Hepatocyte (in vitro differentiated cells): ENCODE results near the gene PTGS1. TPM values are rescaled to one million over a fixed set of nuclear protein-coding genes. Genes with fewer than 3 reads are reported as not detected.
"Not testable (repeated sequence)": the region's sequence is repeated elsewhere in the genome, so short reads cannot be mapped to it uniquely, and the experiment has no call there.

ENCODE experiments used
- DNase-seq: peaks from one replicate; pipeline ENCODE4 v3.0.0-alpha.2; 2016; ENCODE audit warnings: low spot score
- H2AFZ ChIP-seq: fragments of 200-600 bp; sonication (generic); 2 replicates; pipeline ENCODE4 v1.6.0; 2016; ENCODE audit warnings: antibody characterized with exemption, mild to moderate bottlenecking
- H3K27ac ChIP-seq: fragments of 200-600 bp; sonication (generic); 2 replicates; pipeline ENCODE4 v1.5.1; 2016; ENCODE audit warnings: mild to moderate bottlenecking
- H3K27me3 ChIP-seq: fragments of 200-600 bp; sonication (generic); 2 replicates; pipeline ENCODE4 v1.6.1; 2016
- H3K36me3 ChIP-seq: fragments of 200-600 bp; sonication (generic); replicated peaks from 2 replicates; pipeline ENCODE4 v1.5.1; 2016; ENCODE audit warnings: low read depth; ENCODE audit not compliant: insufficient read depth
- H3K4me1 ChIP-seq: fragments of 200-600 bp; sonication (generic); 2 replicates; pipeline ENCODE4 v1.5.1; 2016; ENCODE audit warnings: mild to moderate bottlenecking, moderate library complexity; ENCODE audit not compliant: insufficient read depth
- H3K4me2 ChIP-seq: fragments of 200-600 bp; sonication (generic); 2 replicates; pipeline ENCODE4 v1.6.0; 2016
- H3K4me3 ChIP-seq: fragments of 200-600 bp; sonication (generic); 2 replicates; pipeline ENCODE4 v1.5.1; 2016; ENCODE audit warnings: mild to moderate bottlenecking
- H3K79me2 ChIP-seq: fragments of 200-600 bp; sonication (generic); 2 replicates; pipeline ENCODE4 v1.6.0; 2017; ENCODE audit warnings: mild to moderate bottlenecking
- H3K9me2 ChIP-seq: fragments of 200-600 bp; sonication (generic); replicated peaks from 2 replicates; pipeline ENCODE4 v1.6.0; 2017; ENCODE audit warnings: mild to moderate bottlenecking; ENCODE audit not compliant: insufficient read depth
- H3K9me3 ChIP-seq: fragments of 200-600 bp; sonication (generic); 2 replicates; pipeline ENCODE4 v1.5.1; 2016; ENCODE audit warnings: low read depth, mild to moderate bottlenecking
- H4K20me1 ChIP-seq: fragments of 200-600 bp; sonication (generic); 2 replicates; pipeline ENCODE4 v1.6.0; 2016; ENCODE audit warnings: mild to moderate bottlenecking; ENCODE audit not compliant: insufficient read depth, poor library complexity, severe bottlenecking
- EZH2 ChIP-seq: fragments of 200-600 bp; sonication (generic); IDR thresholded peaks from 2 replicates; pipeline ENCODE4 v1.6.1; 2016; ENCODE audit warnings: antibody characterized with exemption, mild to moderate bottlenecking, borderline replicate concordance
- EZH2phosphoT487 ChIP-seq: fragments of 200-600 bp; sonication (generic); IDR thresholded peaks from one replicate; pipeline ENCODE4 v1.6.1; 2018; ENCODE audit warnings: antibody characterized with exemption, mild to moderate bottlenecking, low read depth, moderate library complexity; ENCODE audit not compliant: unreplicated experiment, severe bottlenecking
- WGBS: methylation state at CpG from one replicate; pipeline ENCODE4 v1.1.6; 2016; ENCODE audit warnings: low lambda C conversion rate; ENCODE audit errors: missing lambda C conversion rate; 5-methylcytosine and 5-hydroxymethylcytosine counted together
- polyA plus RNA-seq: library from polyadenylated mRNA; unstranded; fragments of >200 nt; fragmentation: Nextera tagmentation; extraction: Ambion mirVana; gene quantifications from 2 replicates; pipeline ENCODE4 v1.2.1, GENCODE V29; 2016
- total RNA-seq: library from RNA; depleted of rRNA; stranded (reverse); fragments of >200 nt; gene quantifications from 2 replicates; pipeline ENCODE4 v1.2.3, GENCODE V29; 2014
- TF ChIP-seq, protein P1 (sequence below): fragments of 200-600 bp; sonication (generic); IDR thresholded peaks from 2 replicates; pipeline ENCODE4 v1.5.1; 2016; ENCODE audit warnings: antibody characterized with exemption, mild to moderate bottlenecking; ENCODE audit not compliant: poor library complexity

The PTGS1 gene
- total and polyA plus RNA-seq, 2 experiments from 2014 or later, result 4.2 to 7.3 TPM

DNA sequence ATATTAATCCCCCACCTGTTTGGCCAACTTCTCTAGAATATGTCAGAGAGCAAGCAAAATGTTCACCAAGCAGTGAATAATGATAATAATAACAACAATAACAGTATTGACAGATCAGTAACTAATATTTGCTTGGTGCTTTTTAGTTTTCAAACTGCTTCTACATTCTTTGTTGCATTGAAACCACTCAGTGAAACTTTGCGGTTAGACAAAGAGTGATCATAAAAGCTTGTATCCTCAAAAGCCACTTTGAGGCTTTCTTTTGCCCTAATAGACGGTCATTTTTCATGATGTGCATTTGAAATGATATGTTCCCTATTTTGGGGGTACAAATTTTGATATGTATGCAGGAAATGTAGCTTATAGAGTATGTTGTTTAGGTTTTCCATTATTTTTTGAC, 43.6 kb upstream of the PTGS1 start:
- Histone ChIP-seq H3K79me2 (no peaks in the 10 kb centered on the region), H3K9me3 (no peaks in the 10 kb centered on the region), H3K4me3 (no peak overlapping the region), H3K4me1 (no peaks in the 10 kb centered on the region), H3K27ac (no peak overlapping the region), H3K36me3 (no peaks in the 10 kb centered on the region), H3K27me3 (no peaks in the 10 kb centered on the region), H2AFZ (no peak overlapping the region), H4K20me1 (no peaks in the 10 kb centered on the region), H3K9me2 (no peaks in the 10 kb centered on the region), H3K4me2 (no peak overlapping the region)
- no peak for DNase-seq
- 86% methylated on average over 2 of the region's 2 CpGs for WGBS
- TF ChIP-seq, protein P1, sequence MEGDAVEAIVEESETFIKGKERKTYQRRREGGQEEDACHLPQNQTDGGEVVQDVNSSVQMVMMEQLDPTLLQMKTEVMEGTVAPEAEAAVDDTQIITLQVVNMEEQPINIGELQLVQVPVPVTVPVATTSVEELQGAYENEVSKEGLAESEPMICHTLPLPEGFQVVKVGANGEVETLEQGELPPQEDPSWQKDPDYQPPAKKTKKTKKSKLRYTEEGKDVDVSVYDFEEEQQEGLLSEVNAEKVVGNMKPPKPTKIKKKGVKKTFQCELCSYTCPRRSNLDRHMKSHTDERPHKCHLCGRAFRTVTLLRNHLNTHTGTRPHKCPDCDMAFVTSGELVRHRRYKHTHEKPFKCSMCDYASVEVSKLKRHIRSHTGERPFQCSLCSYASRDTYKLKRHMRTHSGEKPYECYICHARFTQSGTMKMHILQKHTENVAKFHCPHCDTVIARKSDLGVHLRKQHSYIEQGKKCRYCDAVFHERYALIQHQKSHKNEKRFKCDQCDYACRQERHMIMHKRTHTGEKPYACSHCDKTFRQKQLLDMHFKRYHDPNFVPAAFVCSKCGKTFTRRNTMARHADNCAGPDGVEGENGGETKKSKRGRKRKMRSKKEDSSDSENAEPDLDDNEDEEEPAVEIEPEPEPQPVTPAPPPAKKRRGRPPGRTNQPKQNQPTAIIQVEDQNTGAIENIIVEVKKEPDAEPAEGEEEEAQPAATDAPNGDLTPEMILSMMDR, result no peak

DNA sequence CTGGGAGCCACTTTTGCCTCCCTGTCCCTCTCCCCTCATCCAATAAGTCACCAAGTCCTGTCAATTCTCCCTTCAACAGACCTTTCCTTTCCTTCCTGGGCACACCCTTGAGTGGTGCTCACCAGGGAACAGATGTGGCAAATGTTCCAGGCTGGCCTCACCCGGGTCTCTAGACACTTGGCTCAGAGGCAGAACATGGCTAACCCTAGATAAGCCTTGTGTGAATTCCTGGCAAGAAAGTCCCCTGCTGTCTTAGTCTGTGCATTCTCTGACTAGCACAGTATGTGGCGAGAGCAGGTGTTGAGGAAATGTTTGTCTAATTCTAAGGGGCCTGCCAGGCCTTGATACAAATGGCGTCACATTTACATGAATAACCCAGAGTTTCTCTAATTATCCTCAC, 41.2 kb upstream of the PTGS1 start:
- DNase-seq, result no peak
- Histone ChIP-seq H3K27ac (no peak overlapping the region), H3K36me3 (no peaks in the 10 kb centered on the region), H4K20me1 (no peaks in the 10 kb centered on the region), H3K9me3 (no peaks in the 10 kb centered on the region), H3K9me2 (no peaks in the 10 kb centered on the region), H2AFZ (no peak overlapping the region), H3K79me2 (no peaks in the 10 kb centered on the region), H3K4me1 (no peaks in the 10 kb centered on the region), H3K4me3 (no peak overlapping the region), H3K4me2 (no peak overlapping the region), H3K27me3 (no peaks in the 10 kb centered on the region)
- WGBS, result 79% methylated on average over 3 of the region's 3 CpGs
- TF ChIP-seq EZH2phosphoT487, result no peak
- no peak for TF ChIP-seq EZH2
- TF ChIP-seq, protein P1, result no peak

DNA sequence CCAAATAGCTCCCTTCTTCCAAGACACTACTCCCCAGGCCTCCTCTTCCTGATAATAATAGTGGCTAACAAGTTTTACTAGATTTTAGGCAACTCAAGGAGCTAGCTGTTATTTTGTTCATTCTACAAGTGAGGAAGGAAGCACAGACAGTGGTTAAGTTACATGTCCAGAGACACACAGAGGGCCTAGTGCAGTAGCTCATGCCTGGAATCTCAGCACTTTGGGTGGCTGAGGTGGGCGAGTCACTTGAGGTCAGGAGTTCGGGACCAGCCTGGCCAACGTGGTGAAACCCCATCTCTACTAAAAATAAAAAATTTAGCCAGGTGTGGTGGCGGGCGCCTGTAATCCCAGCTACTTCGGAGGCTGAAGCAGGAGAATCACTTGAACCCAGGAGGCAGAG, 40.4 kb upstream of the PTGS1 start:
- not testable (repeated sequence) for H3K27ac ChIP-seq, H3K4me1 ChIP-seq, H2AFZ ChIP-seq, H3K9me3 ChIP-seq, DNase-seq, H3K27me3 ChIP-seq, H3K36me3 ChIP-seq, H4K20me1 ChIP-seq, H3K79me2 ChIP-seq, H3K4me3 ChIP-seq, H3K9me2 ChIP-seq, H3K4me2 ChIP-seq
- WGBS, result 98% methylated on average over 6 of the region's 6 CpGs

DNA sequence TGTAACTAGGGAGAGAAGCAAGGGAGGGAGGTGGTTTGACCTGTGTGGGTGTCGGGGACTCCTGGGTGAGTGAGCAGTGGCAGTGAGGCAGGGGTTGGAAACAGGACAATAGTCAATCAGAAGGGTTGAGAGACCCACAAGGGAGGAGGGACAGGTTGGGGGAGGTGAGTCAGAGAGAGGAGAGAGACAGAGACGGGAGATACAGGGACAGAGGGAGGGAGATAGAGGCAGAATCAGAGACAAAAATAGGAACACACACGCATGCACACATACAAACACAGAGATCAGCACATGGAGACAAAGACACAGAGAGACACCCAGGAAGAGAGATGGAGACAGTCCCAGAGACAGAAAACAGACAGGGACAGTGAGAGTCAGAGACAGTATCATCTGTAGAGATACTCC, 39.3 kb upstream of the PTGS1 start:
- Histone ChIP-seq H3K79me2 (no peaks in the 10 kb centered on the region), H3K4me1 (no peaks in the 10 kb centered on the region), H3K36me3 (no peaks in the 10 kb centered on the region), H3K9me2 (no peaks in the 10 kb centered on the region), H2AFZ (no peak overlapping the region), H3K9me3 (no peaks in the 10 kb centered on the region), H3K27ac (no peak overlapping the region), H3K27me3 (peaks cover 8% of the 10 kb centered on the region), H3K4me3 (no peak overlapping the region), H3K4me2 (no peak overlapping the region), H4K20me1 (no peaks in the 10 kb centered on the region)
- WGBS, result 79% methylated on average over 3 of the region's 3 CpGs
- DNase-seq, result no peak
- TF ChIP-seq EZH2, result no peak
- TF ChIP-seq, protein P1, result no peak
- no peak for TF ChIP-seq EZH2phosphoT487
